Measurements from ENCODE around the gene PAAF1. TPM values are rescaled to one million over a fixed set of nuclear protein-coding genes. Genes with fewer than 3 reads are reported as not detected.
A peak's percentile ranks its signal among the peaks of the same experiment; 100 is the strongest.

Gene PAAF1
- total RNA-seq, 1 donor, result 5.4 TPM

DNA sequence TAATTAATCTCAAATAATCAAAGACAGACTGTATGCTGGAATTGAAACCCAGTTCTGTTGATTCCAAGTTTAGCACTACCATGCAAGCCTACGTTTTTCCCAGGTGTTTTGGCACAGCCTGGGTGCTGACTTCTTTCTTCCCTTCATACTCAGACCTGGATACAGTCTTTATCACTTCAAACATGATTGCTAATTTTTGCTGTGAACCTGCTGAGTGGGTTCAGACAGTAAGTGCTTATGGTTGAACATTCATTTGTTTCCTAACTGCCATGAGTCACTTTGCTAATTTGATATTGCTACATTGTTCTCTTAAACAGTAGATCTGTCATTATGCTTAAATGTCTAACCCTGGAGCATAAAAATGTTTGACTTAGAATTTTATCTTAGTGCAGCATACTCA is 12.2 kb downstream of the PAAF1 start:
- H3K27ac ChIP-seq (ENCODE audit: low read depth, low read length), result no peak overlapping the region
- H3K4me3 ChIP-seq (ENCODE audit: insufficient read depth, low read length), result no peak overlapping the region
- H3K9me3 ChIP-seq (ENCODE audit: low read depth, low read length), result no peaks in the 10 kb centered on the region
- H3K36me3 ChIP-seq (ENCODE audit: insufficient read depth, low read length), result peaks cover 12% of the 10 kb centered on the region
- H4K20me1 ChIP-seq (ENCODE audit: insufficient read depth, low read length), result no peaks in the 10 kb centered on the region
- TF ChIP-seq, protein P1, sequence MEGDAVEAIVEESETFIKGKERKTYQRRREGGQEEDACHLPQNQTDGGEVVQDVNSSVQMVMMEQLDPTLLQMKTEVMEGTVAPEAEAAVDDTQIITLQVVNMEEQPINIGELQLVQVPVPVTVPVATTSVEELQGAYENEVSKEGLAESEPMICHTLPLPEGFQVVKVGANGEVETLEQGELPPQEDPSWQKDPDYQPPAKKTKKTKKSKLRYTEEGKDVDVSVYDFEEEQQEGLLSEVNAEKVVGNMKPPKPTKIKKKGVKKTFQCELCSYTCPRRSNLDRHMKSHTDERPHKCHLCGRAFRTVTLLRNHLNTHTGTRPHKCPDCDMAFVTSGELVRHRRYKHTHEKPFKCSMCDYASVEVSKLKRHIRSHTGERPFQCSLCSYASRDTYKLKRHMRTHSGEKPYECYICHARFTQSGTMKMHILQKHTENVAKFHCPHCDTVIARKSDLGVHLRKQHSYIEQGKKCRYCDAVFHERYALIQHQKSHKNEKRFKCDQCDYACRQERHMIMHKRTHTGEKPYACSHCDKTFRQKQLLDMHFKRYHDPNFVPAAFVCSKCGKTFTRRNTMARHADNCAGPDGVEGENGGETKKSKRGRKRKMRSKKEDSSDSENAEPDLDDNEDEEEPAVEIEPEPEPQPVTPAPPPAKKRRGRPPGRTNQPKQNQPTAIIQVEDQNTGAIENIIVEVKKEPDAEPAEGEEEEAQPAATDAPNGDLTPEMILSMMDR (IDR thresholded peaks at IDR 0.05; ENCODE audit: extremely low read depth, low read depth, low read length), result no peak
- no peaks in the 10 kb centered on the region for H3K79me2 ChIP-seq (ENCODE audit: insufficient read depth, low read length)
- H3K27me3 ChIP-seq (ENCODE audit: insufficient read depth, low read length), result no peaks in the 10 kb centered on the region
- no peak overlapping the region for H3K4me2 ChIP-seq (ENCODE audit: insufficient read depth, low read length)
- no peaks in the 10 kb centered on the region for H3K4me1 ChIP-seq (ENCODE audit: insufficient read depth, low read length)
- no peak for DNase-seq (ENCODE audit: insufficient read length, low spot score, missing footprints)
- H2AFZ ChIP-seq (ENCODE audit: low read length), result no peak overlapping the region

DNA sequence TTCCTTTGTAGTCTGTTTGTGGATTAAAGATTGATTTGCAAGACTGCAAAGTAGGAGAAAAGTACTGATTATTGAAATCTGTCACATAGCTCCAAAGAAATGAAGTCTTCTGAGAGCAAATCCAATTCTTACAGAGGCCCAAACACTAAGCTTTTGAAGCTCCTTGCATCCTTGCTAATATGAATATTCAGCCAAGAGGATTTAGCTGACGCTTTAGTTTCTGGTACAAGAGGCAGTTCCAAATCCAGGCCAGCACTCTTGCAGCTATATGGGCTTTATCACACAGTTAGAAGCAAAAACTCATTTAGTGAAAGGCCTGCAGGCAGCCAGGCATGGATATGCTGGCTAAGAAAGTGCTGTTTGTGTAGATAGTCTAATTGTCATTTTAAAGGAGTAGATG is 12.7 kb downstream of the PAAF1 start:
- Histone ChIP-seq H3K4me2 (ENCODE audit: insufficient read depth, low read length) (no peak overlapping the region), H3K4me1 (ENCODE audit: insufficient read depth, low read length) (peaks cover 3% of the 10 kb centered on the region), H3K79me2 (ENCODE audit: insufficient read depth, low read length) (no peaks in the 10 kb centered on the region), H3K27ac (ENCODE audit: low read depth, low read length) (no peak overlapping the region), H3K4me3 (ENCODE audit: insufficient read depth, low read length) (no peak overlapping the region), H3K27me3 (ENCODE audit: insufficient read depth, low read length) (no peaks in the 10 kb centered on the region), H4K20me1 (ENCODE audit: insufficient read depth, low read length) (no peaks in the 10 kb centered on the region), H3K36me3 (ENCODE audit: insufficient read depth, low read length) (peaks cover 12% of the 10 kb centered on the region), H3K9me3 (ENCODE audit: low read depth, low read length) (no peaks in the 10 kb centered on the region), H2AFZ (ENCODE audit: low read length) (no peak overlapping the region)
- TF ChIP-seq, protein P1 (IDR thresholded peaks at IDR 0.05; ENCODE audit: extremely low read depth, low read depth, low read length), result no peak
- DNase-seq (ENCODE audit: insufficient read length, low spot score, missing footprints), result no peak

DNA sequence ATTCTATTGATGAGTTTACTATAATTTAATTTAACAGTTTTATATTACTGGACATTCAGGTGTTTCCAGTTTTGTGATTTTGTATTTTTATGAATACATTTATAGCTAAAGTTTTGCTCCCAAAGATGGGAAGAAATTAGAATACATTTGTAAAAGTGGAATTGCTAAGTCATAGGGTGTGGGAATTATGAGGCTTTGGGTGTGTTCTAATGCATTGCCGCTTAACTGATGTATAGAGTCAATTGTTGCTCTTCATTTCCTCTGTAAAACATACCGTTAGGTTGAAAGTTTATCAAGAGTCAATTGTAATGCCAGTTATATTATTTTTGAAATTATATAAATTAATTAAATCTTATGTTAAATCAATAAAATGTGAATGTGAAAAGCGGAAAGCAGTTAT is 16.2 kb downstream of the PAAF1 start:
- no peaks in the 10 kb centered on the region for H4K20me1 ChIP-seq (ENCODE audit: insufficient read depth, low read length)

DNA sequence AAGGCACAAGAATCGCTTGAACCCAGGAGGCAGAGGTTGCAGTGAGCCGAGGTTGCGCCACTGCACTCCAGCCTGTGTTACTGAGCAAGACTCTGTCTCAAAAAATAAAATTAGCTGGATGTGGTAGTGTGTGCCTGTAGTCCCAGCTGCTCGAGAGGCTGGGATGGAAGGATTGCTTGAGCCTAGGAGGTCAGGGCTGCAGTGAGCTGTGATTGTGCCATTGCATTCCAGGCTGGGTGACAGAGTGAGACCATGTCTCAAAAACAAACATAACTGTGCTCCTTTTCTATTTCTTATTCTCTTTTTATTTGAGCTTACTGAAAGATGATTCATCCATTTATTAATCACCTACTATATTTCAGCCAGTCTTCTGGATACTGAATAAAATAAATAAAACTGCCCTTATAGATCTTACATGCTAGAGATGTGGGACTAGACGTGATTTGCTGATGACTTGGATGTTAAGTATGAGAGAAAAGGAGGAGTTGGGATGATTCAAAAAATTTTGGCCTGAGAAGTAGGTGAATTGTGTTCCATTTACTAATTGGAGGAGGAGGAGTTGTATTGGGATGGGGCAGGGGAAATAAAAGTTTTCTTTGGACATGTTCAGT is 18.0 kb downstream of the PAAF1 start:
- peak; percentile 94 for DNase-seq (ENCODE audit: insufficient read length, low spot score, missing footprints)
- no peaks in the 10 kb centered on the region for H3K9me3 ChIP-seq (ENCODE audit: low read depth, low read length)
- H3K4me2 ChIP-seq (ENCODE audit: insufficient read depth, low read length), result peak overlapping the region; percentile 32
- peaks cover 6% of the 10 kb centered on the region for H3K4me1 ChIP-seq (ENCODE audit: insufficient read depth, low read length)
- H2AFZ ChIP-seq (ENCODE audit: low read length), result no peak overlapping the region
- peak overlapping the region; percentile 17 for H3K27ac ChIP-seq (ENCODE audit: low read depth, low read length)
- H4K20me1 ChIP-seq (ENCODE audit: insufficient read depth, low read length), result no peaks in the 10 kb centered on the region
- no peaks in the 10 kb centered on the region for H3K27me3 ChIP-seq (ENCODE audit: insufficient read depth, low read length)
- H3K79me2 ChIP-seq (ENCODE audit: insufficient read depth, low read length), result no peaks in the 10 kb centered on the region
- TF ChIP-seq, protein P1 (IDR thresholded peaks at IDR 0.05; ENCODE audit: extremely low read depth, low read depth, low read length), result no peak
- H3K36me3 ChIP-seq (ENCODE audit: insufficient read depth, low read length), result peaks cover 8% of the 10 kb centered on the region
- H3K4me3 ChIP-seq (ENCODE audit: insufficient read depth, low read length), result no peak overlapping the region

More for the DNA sequence above, 16.2 kb downstream of the PAAF1 start:
- H3K79me2 ChIP-seq (ENCODE audit: insufficient read depth, low read length), result no peaks in the 10 kb centered on the region
- peaks cover 9% of the 10 kb centered on the region for H3K36me3 ChIP-seq (ENCODE audit: insufficient read depth, low read length)
- no peak overlapping the region for H3K4me2 ChIP-seq (ENCODE audit: insufficient read depth, low read length)
- H3K4me3 ChIP-seq (ENCODE audit: insufficient read depth, low read length), result no peak overlapping the region
- no peaks in the 10 kb centered on the region for H3K27me3 ChIP-seq (ENCODE audit: insufficient read depth, low read length)
- H3K27ac ChIP-seq (ENCODE audit: low read depth, low read length), result no peak overlapping the region
- no peak overlapping the region for H2AFZ ChIP-seq (ENCODE audit: low read length)
- TF ChIP-seq, protein P1 (IDR thresholded peaks at IDR 0.05; ENCODE audit: extremely low read depth, low read depth, low read length), result no peak
- H3K9me3 ChIP-seq (ENCODE audit: low read depth, low read length), result no peaks in the 10 kb centered on the region
- peaks cover 6% of the 10 kb centered on the region for H3K4me1 ChIP-seq (ENCODE audit: insufficient read depth, low read length)
- no peak for DNase-seq (ENCODE audit: insufficient read length, low spot score, missing footprints)

Measured in osteoblast (primary cell).